Activated gamma-delta T cell treated with anti-CD3 and anti-CD28 coated beads, Interleukin-2, amount 50 U/mL, for 16 hours (primary cell): Measurements from ENCODE around the gene CEP170B.
"Not testable (repeated sequence)": the region's sequence is repeated elsewhere in the genome, so short reads cannot be mapped to it uniquely, and the experiment has no call there.

Experiments used
- DNase-seq: peaks from one replicate; pipeline ENCODE4 v3.0.0-alpha.2; 2020; ENCODE audit warnings: low read depth

The CEP170B gene

DNA sequence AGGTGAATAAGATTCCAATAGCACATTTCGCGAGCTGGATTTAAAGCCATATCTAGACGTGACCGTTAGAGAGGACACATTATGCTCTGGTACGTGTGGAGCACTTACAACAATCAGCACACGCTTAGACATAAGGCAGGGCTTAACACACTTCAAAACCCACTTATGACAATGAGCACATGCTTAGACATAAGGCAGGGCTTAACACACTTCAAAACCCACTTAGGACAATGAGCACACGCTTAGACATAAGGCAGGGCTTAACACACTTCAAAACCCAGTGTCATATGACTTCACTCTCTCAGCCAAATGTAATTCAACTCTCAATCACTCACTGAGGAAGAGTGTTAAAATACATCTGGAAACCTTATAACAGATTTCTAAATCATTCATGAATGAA, 48.4 kb downstream of the CEP170B start:
- no peak for DNase-seq

DNA sequence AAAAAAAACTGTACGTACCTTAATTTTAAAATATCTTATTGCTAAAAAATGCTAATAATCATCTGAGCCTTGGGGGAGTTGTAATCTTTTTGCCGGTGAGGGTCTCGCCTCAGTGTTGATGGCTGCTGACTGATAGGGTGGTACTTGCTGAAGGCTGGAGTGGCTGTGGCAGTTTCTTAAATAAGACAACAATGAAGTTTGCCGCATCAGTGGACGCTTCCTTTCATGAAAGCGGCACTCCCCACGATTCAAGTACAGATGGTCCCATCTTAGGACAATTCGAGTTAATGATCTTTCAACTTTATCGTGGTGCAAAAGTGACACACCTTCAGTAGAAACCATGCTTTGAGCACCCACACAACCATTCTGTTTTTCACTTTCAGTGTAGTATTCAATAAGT, 52.0 kb downstream of the CEP170B start:
- no peak for DNase-seq

DNA sequence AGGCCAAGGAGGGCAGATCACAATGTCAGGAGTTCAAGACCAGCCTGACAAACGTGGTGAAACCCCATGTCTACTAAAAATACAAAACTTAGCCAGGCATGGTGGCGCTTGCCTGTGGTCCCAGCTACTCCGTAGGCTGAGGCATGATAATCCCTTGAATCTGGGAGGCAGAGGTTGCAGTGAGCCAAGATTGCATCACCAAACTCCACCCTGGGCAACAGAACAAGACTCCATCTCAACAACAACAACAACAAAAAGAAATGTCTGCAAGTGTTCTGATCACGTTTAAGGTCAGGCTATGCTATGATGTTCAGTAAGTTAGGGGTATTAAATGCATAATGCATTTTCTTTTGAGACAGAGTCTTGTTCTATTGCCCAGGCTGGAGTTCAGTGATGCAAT, 52.9 kb downstream of the CEP170B start:
- DNase-seq: no peak

DNA sequence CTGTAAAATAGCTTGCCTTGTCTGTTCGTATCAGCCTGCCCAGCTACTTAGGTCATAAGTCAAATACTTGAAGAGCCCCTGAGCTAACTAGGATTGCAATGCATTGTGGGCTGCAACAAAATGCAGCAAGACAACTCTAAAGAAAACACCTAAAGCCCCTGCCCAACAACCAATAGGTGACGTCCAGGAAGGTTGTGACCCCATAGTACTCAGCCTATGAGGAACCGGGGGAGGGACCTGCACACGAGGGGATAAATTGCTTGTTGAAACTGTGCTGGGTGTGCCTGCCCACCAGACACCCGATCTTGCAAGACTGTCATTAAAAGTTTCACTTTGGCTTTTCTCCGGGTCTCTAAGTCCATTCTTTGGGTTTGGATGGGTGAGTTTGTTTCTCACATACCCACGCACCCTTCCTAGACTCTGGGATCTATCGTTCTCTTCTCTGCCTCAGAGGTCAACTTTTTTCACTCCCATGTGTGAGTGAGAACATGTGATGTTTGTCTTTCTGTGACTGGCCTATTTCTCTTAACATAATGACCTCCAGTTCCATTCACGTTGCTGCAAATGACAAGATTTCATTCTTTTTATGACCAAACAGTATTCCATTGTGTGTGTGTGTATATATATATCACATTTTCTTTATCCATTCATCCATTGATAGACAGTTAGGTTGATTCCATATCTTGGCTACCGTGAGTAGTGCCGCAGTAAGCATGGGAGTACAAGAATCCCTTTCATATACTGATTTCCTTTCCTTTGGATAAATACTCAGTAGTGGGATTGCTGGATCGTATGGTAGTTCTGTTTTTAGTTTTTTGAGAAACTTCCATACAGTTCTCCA, 54.3 kb downstream of the CEP170B start:
- DNase-seq: not testable (repeated sequence)

DNA sequence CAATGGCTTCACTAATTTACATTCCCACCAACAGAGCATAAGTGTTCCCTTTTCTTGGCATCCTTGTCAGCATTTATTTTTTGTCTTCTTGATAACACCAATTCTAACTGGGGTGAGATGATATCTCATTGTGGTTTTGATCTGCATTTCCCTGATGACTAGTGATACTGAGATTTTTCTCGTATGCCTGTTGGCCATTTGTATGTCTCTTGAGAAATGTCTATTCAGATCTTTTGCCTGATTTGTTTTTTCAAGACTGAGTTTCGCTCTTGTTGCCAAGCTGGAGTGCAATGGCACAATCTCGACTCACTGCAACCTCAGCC, 54.9 kb downstream of the CEP170B start:
- DNase-seq: no peak

DNA sequence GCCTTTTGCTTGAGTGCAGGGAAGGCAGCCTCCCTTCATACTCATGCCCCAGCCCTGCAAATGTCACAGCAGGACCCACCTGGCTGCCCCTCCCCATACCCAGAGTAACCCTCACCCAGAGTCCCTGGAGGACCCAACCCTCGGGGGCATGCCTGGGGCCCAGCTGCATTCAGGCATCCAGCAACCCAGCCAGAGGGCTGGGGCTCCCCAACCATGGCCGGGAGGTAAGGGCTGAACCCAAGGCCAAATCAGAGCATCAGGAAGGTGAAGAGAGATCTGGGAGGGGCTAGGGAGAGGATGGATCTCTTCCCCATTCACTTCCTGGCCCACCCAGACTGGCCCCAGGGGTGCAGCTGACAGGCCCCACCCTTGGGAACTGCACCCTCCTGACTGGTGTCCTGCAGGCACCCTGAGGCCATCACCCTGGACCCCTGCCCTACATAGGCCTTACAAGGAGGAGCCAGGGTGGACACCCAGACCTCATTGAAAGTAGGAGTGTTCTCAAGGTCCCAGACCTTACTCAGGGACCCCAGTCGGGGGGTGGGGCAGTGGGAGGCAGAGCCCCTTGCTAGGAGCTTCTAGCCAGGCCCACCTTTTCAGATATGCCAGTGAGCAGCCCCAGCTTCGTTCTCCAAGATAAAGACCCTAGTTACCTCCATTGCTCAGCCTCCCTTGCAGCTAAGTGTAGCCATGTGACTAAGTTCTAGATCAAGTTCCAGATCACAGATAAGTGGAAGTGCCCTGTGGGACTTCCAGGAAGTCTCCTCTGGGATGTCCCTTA, 58.8 kb downstream of the CEP170B start:
- DNase-seq: no peak

DNA sequence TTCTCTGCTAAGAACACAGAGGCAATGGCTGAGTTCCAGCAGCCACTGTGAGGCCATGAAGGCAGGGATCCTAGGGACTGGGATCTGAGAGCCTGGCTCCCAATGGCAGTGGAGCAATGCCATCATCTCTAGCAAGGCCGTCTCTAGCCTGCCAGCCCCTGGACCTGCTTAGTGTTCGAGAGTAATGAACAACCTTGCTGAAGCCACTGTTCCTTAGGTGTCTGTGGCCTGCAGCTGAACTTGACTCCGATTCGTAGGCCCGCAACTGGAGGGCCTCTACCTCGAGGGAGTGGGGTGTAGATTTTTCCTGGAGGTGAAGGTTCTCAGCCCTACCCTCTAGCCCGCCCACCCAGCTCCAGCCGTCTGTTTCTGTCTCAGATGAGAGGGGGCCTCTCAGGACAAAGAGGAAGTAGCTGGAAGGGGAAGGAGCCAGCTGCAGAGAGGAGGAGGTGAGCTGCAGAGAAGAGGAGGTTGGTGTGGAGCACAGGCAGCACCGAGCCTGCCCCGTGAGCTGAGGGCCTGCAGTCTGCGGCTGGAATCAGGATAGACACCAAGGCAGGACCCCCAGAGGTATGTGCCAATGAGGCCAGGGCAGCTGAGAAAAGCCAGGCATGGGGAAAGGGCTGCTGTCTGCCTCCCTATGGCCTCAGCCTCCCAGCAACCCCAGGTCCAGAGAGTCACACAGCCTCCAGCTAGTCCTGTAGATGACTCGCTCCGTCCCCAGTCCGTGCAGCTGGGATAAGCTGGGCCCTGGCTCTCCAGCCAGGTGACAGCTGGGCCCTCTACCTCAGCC, 59.5 kb downstream of the CEP170B start, which contains the start of gene PLD4:
PLD4 (plus strand) TSS at position 459 of the 793 bp plus-strand sequence. CDS start 2,262 bp downstream, outside the sequence.
- DNase-seq: no peak

DNA sequence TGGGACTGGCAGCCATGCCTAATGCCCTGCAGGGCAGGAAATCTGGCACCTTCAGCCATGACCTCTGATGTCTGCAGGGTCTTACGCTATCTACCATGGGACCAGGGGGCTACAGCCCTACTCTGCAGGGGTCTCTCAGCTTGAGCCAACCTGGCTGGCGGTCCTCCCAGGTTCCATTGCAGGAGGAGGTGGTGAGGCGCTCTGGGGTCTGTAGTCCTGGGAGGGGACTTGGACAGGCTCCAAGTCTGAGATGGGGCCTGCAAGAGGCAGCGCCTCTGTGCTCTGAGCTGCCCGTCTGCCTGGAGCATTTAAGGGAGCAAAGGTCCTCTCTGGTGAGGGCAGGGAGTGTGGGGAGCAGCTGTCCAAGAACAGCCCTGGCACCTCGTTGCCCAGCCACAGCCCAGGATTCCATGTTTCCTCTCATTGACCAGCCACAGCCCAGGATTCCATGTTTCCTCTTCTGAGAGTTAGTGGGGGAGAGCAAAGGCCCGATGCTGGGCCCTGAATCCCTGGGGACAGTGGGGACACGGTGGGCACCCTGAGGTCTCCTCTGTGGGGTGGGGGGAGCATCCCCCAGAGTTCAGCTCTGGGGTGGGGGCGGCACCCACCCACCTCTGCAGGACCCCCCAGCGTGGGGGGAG, 60.3 kb downstream of the CEP170B start:
- DNase-seq: no peak

DNA sequence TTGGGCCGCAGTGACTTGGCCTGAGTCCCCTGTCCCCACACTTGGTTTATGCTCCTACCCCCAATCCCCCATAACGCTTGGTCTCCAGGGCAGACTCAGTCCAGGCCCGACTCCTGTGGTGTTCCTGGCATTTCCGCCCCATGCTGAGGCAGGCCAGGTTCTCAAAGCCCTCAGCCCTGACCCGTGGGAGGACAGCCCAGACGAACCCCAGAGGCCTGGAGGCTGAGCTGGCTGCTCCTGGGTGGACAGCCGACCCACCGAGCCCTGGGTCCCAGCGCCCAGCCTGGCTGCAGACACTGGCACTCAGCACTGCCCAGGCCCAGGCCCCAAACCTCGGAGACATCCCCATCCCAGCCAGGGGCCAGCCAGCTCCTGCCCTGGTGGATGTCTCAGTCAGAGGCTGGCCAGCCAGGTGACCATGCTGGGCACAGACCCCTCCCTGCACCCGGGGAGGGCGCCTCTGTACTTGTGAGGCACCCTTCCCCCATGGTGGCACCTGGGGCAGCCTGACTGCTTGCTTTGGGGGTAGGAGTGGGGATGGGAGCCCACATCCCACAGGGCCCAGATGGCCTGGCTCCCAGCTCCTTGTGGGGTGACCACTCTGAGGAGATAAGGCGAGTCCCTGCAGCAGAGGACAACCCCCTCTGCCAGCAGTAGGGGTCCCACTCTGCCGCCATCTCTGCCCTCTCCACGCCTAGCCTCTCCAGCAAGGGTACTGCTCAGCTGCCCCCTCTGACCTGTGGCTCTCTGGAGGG, 61.0 kb downstream of the CEP170B start:
- no peak for DNase-seq

DNA sequence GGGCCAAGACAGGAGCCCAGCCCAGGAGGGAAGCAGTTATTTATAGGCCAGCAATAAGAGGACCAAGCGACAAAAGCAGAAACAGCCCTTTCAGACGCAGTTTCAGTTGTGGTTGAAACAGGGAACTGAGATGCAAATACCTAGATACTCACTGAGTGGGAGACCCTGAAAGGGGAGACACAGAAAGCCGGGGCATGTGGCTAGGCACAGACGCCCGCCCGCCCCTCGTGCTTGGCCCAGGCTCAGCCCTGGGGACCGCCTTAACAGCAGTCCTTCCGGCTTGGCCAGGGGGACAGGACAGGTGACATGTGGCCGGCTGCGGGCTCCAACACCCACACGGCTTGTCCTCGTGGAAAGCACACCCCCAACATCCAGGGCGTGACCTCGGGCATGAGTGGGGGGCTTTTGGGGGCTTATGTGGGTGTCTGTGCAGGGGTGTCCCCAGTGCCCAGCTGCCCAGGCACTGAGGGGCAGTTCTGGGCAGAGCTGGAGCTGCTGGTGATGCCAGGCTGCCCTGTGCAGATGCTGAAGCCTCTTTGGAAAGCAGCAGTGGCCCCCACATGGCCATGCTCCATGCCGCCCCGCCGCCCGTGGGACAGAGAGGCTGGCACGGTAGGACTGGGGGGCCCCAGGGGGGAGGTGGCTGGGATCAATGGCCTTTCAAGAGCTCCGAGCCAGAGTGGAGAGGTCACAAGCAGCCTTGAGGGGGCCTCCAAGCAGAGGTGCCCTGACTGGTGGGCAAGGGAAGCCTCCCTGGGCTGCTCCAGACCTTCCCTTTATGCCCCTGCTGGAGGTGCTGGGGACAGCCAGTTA, 61.8 kb downstream of the CEP170B start:
- no peak for DNase-seq

DNA sequence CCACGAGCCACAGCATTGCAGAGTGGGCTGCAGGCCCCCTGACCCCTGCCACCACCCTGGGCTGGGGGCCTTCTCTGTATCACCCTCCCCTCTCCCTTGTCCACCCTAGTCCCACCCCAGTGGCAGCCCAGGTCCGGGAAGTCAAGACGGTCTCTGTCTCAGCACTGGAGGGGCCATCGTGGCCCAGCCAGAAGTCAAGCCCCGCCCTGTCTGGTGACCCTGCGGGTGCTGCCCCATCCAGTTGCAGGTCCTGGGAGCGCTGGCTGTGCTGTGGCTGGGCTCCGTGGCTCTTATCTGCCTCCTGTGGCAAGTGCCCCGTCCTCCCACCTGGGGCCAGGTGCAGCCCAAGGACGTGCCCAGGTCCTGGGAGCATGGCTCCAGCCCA, 62.4 kb downstream of the CEP170B start:
- DNase-seq: no peak

DNA sequence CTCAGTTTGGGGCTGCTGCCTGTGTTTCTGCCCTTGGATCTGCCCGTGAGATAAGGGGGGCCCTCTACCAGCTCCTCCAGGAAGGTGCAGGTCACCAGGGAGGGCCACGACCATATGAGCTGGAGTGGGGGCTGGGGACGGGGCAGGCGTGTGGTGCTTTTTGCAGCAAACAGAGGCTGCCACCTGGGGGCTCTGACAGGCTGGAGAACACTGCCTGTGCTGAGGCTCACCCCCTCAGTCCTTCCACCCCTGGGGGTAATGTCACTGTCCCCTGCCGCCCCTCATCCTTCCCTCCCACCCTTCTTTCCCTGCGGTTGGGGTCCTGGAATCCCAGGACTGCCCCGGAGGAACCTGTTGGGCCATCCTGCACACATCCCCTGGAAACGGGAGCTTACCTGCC, 62.8 kb downstream of the CEP170B start:
- DNase-seq: no peak

DNA sequence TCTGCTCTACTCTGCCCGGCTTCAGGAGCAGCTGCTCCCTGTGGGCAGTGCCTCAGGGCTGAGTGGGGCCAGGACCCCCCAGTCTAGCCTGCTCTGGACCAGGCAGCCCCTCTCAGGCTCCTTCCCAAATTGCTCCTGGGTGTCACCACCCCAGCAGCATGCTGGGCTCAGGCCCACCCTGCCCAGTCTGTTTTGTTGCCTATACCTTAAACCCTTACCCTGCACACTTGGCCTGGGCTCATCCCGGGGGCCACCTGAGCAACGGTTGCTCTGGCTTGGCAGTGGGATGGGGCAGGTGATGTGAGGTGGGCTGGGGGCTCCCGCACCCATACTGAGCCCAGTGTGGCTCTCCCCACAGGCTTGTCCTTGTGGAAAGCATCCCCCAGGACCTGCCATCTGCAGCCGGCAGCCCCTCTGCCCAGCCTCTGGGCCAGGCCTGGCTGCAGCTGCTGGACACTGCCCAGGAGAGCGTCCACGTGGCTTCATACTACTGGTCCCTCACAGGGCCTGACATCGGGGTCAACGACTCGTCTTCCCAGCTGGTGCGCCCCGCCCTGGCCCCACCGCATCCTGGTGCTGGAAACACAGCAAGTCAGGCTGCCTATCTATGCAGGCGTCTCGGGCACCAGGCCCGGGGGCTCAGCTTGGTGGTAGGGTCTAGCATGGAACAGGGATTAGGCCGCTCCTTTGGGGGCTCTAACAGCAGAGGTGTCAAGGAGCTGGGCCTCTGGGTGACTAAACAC, 63.5 kb downstream of the CEP170B start:
- no peak for DNase-seq

DNA sequence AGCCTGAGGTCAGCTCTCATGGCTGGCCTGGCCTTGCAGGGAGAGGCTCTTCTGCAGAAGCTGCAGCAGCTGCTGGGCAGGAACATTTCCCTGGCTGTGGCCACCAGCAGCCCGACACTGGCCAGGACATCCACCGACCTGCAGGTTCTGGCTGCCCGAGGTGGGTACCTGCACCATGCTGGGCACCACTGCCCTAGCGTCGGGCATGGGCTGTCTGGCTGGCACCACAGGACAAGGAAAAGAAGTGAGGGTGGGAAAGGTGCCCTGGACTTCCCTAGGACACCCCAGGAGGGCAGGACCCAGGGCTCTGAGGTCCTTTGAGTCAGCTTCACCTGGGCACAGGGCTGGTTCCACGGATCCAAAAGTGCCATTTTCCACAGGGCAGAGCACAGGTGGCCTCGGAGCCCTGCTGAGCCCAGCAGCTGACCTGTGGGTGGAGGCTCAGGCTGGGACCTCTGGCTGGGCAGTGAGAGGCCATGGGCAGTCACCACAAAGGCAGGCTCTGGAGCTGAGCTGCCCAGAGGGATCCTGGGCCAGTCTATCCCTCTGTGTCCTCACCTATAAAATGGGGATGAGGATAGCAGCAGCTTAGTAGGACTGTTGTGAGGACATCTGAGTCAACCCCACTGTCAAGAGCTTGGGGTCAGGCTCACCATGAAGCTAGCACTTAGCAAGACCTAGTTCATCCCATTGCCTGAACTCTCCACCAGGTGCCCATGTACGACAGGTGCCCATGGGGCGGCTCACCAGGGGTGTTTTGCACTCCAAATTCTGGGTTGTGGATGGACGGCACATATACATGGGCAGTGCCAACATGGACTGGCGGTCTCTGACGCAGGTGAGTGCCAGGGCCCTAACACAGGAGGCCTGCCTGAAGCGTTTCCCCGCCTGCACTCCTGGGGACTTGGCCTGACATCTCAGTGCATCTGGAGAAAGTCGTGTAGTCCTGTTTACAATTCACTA, 64.5 kb downstream of the CEP170B start:
- no peak for DNase-seq

DNA sequence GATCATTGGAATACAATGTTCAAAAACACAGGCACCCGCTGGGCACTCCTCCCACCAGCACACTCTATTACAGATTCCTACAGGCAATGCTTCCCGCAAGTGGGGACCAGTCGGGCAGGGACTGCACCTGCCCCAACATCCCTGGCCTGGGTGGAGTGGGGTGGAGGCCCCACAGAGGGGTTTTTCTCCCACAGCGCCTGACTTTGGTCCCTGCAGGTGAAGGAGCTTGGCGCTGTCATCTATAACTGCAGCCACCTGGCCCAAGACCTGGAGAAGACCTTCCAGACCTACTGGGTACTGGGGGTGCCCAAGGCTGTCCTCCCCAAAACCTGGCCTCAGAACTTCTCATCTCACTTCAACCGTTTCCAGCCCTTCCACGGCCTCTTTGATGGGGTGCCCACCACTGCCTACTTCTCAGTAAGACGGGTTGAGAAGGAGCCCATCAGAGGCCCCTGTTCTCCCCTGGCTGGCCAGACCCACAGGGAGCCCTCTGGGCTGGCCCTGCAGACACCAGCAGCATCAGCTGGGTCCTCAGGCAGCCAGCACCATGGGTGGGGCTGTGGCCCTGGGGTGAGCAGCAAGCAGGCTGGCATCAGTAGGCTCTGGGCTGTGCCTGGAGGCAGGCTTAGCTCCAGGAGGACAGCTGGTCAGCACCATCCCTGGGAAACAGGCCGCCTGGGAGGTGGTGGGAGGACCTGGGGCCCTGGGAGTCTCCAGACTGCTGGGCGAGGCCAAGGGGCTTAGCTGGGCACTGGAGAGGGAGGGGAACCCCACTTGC, 65.6 kb downstream of the CEP170B start:
- no peak for DNase-seq

DNA sequence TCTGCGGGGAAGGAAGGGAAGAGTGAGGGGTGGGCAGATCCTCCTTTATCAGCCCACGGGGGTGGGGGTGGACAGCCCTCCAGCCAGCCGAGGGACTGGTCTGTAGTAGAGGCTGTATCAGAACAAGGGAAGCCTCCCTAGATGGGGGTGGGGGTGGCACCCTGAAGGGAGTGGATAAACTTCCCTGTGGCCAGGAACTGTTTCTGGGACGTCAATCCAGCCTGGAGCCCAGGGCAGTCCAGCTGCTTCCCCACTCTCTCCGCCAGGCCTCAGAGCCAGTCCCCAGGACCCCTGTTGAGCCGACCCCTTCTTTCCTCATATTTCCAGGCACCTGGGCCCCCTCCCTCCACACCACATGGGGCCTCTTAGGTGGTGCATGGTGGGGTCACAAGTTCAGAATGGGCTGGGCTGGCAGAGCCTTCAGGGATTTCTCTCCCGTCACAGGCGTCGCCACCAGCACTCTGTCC, 66.3 kb downstream of the CEP170B start:
- DNase-seq: no peak

DNA sequence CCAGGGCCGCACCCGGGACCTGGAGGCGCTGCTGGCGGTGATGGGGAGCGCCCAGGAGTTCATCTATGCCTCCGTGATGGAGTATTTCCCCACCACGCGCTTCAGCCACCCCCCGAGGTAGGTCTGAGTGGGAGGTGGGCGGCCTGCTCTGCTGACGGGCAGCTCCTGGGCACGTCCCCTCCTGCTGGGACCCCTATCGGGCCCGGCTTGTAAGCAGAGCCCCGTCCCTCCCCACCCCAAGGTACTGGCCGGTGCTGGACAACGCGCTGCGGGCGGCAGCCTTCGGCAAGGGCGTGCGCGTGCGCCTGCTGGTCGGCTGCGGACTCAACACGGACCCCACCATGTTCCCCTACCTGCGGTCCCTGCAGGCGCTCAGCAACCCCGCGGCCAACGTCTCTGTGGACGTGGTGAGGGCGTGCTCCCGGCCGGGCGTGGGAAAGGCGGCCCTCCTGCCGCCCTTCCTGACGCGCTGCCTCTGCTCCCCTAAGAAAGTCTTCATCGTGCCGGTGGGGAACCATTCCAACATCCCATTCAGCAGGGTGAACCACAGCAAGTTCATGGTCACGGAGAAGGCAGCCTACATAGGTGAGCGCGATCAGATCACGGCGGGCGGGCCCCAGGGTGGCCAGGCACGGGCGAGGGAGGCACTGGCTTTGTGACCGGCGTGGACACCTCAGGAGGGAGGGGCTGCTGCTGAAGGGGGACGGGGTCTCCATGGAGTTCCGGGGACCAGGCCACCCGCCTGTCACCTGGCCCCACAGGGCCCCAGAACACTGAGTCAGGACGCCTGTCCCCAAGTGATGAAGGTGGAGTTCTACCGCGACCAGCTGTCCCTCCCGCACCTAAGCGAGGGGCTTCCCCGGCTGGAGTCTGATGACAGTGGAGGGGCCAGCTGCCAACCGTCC, 67.0 kb downstream of the CEP170B start:
- no peak for DNase-seq
